HG03565 (cell line): ENCODE measurements around the gene CTBP2.
"Not testable (repeated sequence)": the region's sequence is repeated elsewhere in the genome, so short reads cannot be mapped to it uniquely, and the experiment has no call there.

Experiments
- ATAC-seq: cut with Tn5 transposase; IDR thresholded peaks from one replicate; pipeline ENCODE4 v1.9.1; 2021; ENCODE audit warnings: mild to moderate bottlenecking, moderate library complexity; ENCODE audit not compliant: unreplicated experiment

The CTBP2 gene

DNA sequence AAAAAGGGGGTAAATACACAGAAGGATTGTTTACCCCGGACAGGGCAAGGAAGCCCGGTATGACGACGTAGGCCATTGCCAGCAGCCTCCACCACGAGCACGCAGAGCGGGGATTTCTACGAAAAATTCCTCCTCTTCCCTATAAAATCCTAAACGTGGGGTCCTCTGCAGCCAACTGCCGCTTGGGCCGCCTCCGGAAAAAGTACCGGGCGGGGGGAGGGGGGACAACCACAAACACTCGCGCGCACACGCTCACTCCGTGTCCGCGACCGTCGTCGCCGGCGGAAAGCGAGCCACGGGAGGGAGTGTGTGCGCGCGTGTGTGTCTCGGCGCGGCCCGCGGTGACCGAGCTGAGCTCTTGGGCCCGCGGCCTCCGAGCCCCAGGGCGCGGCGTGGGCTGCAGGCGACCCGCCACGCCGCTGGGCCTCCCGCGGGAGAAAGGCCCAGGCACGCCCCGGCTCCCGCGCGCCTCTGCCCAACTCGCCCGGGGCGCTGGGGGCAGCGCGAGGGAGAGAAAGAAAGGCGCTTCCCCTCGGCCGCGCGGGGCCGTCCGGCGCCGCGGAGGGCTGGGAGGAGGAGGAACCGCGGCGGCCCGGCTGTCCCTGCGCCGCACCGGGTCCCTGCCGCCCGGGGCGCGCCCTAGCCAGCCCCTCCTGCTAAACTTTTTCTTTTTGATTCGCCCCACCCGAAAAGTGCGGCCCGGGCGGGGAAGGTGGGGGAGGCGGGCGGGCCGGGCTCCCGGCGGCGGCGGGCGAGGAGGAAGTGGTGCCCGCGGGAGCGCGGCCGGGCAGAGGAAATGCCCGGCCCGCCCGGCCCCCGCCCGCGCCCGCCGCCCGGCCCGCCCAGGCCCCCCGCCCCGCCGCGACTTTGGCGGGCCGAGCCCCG lies 1.5 kb downstream of the CTBP2 start:
- ATAC-seq, result no peak

DNA sequence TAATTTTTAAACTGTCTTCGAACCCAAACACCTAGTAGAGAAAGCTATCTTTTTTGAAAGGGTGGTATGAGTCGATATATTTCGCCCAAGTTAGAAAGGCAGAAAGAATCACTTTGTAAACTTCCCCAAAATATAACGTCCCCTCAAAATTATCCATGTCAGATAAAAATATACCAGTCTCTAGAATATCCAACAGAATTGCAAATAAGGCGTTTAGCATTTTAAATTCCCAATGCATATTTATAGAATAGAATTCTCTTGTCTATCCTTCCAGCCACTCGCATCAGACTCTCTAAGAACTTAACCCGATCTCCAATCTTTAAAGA lies 2.1 kb downstream of the CTBP2 start:
- ATAC-seq, result no peak

DNA sequence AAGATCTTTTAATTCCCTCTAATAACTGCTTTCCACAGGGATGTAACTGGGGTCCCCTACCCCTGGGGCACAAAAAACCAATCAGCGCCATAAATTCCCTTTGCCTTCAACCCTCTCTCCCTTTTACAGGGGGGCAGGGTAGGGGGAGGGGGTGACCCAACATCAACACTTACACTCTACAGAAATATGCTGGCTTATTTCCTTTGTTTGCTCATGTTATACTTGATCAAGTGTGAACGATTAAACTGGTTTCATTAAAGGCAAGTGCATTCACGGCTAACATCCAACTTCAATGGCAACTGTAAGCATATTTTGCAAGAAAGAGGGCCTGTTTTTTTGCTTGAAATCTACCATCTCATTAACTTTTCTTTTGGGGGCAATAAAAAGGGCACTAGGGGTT lies 2.9 kb downstream of the CTBP2 start:
- ATAC-seq, result no peak

DNA sequence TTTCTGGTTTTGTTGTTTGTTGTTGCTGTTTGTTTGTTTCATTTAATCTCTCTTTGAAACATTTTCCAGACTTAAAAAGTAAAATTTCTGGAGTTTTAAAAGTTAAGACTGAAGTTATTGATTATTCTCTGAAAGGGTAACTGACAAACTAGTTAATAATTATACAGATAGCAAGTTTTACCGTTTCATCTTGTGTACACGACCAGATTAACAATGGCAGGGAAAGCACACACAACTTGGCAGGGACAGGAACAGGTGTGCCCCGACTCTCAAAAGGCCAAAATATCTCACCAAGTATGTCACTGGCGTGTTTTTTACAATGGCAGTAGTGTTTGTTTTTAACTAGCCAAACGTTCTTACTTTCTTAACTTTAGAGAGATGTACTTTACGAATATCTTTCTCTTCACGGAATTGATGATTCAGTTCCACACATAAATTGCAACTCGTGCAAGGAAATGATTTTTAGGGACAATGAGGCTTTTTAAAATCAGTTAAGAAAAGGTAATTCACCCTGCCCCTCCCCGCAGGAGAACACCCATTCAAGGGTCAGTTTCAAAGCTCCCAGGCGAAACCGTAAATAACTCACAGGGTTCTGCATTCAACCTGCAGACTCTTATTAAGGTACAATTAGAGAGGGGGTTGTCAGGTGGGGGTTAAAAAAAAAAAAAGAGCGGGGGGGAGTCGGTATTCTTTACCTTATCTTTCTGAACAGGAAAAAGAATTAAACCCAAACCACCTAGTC lies 3.5 kb downstream of the CTBP2 start:
- ATAC-seq, result no peak

DNA sequence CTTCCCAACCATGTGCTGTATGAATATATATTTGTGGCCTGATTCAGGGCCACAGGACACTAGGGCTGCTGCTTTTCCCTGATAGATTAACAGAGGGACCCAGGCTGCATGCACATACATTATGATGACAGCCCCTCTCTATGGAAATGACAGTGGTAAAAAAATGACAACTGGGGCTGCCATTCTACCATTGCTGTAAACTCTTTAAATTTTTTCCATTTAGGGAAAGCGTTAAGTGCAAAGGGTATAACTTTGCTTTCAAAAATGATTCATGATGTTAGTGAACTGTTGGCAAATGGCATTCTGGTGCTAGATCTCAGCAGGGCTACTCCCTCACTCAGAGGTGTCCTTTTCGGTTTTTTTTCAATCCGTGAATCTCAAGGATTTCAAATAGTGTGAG lies 4.2 kb downstream of the CTBP2 start:
- no peak for ATAC-seq

DNA sequence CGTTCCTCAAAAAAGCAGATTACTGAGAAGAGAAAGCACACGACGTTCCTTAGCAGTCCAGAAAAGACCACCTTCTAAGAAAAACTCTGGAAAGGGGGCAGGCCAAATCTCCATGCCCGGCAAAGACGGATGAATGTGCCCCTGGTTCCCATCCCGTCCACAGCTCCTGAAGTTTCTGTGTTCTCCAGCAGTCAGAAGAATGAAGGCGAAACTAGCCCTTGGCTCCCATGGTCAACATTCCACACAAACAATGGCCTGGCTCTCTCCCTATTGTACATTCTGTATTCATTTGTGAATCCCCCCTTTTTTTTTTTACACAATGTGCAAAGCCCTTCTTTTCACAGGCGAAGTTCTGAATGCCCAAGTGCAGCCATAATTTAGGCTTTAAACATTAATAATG lies 5.3 kb downstream of the CTBP2 start:
- no peak for ATAC-seq

DNA sequence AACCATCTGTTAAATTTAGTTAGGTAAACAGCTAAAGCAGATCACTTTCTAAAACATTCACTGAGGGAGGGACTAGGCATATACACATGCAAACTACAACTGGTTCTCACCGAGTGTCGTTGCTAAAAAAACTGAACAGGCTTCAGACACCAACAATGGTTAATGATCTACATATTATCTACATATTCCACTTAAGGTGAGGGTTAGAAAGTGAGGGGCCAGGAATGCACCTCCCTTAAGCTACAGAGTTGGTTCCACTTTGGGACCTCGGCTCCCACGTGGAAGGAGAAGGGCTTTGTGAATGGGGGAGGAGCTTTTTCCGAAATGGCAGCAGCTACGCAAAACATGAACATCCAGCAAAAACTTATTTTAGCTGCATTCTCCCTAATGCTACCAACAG lies 5.8 kb downstream of the CTBP2 start:
- no peak for ATAC-seq

DNA sequence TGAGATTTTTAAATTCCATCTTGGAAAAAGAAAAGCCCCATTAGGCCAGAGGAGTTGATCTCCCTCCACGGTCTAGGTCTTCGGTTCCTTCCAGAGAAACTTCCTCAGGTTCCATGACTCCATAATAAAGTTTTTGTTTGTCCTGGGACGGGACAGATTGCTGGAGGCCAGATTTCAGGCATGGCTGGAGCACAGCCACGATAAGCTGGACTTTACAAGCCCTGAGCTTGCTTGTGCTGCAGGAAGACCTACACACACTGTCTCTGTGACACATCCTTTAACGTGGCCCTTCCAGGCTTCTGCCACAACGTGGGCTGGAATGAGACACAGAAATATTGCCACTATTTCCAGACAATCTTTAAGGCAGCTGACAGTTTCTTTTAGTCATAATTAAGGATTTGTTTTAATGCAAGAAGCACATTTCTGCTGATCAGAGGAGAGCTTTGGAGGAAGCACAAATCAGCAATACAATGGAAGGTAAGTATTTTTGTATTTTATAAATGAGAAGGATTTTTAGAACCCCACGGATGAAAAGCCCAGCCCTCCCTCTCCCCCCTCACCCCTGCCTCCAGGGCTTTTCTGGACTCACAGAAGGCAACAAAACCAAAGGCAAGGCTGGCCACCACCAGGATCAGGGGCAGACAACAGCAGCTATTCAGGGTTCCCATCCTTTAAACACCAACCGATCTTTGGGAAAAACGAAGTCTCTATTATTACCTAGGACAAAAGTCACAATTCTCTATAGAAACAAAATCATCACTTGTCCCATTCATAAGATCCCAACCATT lies 6.5 kb downstream of the CTBP2 start:
- ATAC-seq, result no peak

DNA sequence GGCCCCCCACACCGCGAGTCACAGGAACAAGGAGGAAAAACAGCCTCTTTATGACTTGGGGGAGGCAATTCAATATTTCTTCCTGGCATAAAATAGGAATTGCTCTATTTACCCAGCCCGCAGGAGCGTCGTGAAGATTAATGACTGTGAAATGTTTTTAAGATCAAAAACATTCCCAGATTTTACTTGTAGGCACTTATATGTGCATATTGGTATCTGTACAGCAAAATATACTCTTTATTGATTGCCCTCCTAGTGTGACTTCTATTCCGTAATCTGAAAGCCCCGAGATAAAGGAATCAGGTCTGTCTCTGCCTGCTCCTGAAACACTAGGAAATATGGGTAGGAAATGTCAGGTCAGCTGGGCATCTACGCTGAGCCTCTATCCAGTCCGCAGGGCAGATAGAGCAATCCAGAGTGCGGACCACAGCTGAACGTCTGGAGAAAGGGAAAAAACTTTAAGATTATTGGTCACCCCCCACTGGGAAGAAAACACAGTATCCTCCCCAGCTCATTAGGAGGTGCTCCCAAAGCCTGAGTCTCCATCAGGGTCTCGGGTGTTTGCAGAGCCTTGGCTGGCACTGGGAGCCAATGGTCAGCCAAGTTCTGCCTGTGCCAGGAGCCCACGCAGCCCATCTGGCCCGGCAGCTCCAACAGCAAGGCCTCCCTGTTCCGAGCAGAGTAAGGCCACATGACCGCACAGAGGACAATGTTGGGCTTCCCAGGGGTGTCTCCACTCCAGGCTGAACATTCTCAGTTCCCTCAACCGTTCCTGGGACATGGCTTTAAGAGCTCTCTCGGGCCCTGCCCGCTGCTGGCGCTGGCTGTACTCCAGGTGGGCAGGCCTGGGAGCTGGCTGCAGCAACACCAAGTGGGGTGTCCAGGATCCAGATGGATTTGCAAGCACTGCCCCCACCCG lies 7.7 kb downstream of the CTBP2 start:
- no peak for ATAC-seq

DNA sequence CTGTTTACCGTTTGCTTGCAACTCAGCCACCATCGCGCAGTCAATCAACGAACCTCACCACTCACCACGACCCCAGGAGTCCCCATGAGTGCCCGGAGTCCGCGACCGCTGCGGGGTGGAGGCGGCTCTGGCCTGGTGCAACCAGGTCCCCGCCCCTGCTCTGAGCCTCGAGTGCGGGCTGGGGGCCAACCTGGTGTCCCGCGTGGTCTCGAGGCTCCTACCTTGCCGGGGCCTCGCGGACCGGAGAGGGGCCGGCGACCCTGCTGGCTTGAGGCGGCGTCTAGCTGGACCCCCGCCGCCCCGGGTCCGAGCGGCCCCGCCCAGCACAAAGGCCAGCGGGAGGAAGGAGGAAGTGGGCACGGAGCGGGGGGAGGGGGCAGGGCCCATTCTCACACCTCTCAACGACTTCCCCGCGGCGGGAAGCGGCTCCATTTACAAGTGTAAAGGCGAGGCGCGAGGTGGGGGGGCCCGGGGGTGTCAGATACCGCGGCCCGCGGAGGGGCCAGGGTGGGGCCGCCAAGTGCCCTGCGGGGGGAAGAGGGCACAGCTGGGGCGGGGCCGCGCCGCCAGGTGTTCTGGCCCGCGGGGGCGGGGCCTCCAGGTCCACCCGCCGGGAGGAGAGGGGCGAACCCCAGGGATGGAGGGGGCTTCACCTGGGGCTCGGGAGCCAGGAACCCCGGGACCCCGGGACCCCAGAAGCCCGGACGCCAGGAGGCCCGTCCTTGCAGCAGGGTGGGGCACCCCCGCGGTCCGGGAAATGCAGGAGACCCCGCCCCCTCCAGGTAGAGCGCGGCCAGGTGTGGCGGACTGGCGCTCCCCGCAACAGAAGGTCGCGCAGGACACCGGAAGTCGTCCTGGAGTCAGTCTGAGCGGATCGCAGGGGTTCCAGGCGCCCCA lies 8.6 kb downstream of the CTBP2 start:
- ATAC-seq, result no peak

DNA sequence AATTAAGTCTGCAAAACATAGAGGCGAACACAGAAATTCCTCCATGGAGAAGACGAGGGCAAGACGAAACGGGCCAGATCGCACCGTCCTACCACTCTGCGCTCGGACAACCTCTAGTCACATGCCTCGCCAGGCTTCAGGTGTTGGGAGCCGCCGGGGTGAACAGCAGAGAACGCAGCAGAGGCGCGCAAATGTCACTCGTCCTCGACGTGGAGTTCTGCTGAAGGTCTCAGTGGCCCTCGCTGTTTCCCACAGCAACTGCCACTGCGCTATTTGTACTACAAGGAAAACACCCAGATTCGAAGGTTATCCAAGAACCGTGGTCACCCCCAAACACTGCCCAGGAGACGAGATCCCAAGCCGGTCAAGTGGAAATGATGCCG lies 9.2 kb downstream of the CTBP2 start:
- no peak for ATAC-seq

DNA sequence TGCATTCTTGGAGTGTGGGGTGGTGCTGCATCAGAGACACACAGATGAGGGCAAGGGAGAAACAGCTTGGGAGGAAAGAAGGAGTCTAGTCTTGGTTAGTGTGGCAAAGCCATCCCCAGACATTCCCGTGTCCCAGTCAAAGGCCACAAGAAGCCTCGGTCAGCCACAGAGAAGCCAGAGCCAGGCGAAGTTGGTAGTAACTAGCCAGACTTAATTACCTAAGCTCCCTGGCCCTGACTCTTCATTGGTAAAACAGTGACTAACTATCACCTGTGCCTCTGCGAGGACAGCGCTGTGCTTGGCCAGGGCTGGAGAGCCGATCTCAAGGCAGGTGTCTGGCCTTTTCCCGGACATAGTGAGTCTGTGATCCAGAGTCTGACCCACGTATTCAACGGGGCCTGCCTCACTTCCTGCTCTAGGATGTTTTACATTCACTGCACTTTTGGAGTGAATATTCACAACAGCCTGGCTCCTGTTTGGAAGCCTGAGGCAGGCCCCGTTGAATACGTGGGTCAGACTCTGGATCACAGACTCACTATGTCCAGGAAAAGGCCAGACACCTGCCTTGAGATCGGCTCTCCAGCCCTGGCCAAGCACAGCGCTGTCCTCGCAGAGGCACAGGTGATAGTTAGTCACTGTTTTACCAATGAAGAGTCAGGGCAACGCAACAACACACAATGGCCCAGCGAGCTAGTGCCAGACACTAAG lies 9.8 kb downstream of the CTBP2 start:
- ATAC-seq, result not testable (repeated sequence)

DNA sequence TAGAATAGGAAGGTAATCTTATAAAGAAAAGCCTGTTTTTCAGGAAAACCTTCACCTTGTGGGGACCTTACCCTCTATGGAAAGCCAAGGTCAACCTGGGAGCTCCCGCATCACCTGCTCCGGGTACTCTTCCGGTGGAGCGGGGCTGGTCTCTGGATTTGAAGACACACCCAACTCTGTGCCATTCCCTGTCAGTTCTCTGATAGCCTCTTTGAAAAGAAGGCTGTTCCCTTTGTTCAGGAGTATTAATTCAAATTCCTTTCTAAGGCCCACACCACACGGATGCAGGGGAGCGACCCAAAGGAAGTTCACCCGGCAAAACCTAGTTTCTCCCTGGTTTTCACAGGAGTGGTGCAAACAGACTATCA lies 10.7 kb downstream of the CTBP2 start:
- ATAC-seq, result no peak

DNA sequence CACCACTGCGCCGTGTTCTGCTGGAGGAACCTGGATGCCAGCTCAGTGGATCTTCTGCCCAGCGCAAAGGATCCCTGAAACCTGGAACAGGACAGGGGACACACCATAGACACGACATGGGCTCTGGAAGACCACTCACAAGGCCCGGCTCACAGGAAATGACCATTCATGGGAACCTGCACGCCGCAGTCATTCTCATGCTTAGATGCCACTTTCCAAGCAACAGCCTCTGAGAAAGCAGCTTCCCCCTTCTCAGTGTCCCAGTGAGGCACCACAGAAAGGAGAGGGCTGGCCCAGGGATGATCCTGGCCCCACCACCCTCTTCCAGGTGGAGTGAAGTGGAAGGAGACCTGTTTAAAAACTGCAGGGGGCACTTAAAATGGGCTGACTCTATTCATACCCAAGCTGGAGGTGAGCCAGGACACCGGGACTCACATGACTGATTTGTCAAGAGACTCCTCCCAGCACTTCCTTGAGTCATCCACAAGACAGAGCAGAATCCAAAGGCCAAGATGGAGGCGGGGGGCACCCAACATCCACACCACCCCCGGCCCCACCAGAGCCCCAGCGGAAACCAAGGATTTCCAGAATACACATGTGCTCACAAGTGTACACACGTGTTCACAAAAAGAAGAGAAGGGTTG lies 11.2 kb downstream of the CTBP2 start:
- ATAC-seq, result no peak

DNA sequence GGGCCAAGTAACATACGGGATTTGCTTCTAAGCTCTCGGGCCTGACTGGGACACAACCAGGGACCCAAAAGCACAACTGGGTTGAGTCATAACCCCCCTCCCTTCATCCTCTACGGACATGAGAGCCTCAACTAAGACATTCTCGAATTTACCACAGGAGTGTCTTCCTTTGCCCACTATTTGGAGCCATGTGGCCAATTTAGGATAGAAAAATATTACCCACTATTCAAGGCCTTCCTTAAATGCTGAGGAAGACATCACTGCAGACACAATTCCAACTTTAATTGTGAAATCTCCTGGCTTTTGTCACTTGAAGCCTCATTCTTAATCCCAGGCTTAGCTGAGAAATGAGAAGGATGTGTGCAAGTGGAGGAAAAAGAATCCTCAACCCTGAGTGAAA lies 11.8 kb downstream of the CTBP2 start:
- no peak for ATAC-seq

DNA sequence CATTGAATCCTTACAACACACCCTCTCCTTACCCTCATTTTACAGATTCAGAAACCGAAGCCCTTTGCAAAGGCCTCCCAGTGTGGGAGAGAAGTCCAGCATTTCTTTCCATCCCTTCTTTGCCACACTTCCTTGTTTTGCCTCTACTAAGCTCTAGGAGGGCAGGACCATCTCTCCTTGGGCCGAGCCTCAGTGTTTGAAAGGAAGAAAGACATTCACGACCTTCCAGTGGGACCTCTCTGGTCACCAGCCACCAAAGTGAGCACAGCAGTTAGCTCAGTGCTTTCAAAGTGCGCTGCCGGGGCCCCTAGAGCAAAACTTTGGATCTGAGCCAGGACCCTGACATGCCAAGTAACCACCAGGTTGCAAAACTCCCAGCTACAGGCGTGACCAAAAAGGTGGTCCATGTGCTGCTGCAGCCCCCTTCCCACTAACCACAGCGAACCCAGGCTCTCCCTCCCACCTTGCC lies 12.4 kb downstream of the CTBP2 start:
- no peak for ATAC-seq

DNA sequence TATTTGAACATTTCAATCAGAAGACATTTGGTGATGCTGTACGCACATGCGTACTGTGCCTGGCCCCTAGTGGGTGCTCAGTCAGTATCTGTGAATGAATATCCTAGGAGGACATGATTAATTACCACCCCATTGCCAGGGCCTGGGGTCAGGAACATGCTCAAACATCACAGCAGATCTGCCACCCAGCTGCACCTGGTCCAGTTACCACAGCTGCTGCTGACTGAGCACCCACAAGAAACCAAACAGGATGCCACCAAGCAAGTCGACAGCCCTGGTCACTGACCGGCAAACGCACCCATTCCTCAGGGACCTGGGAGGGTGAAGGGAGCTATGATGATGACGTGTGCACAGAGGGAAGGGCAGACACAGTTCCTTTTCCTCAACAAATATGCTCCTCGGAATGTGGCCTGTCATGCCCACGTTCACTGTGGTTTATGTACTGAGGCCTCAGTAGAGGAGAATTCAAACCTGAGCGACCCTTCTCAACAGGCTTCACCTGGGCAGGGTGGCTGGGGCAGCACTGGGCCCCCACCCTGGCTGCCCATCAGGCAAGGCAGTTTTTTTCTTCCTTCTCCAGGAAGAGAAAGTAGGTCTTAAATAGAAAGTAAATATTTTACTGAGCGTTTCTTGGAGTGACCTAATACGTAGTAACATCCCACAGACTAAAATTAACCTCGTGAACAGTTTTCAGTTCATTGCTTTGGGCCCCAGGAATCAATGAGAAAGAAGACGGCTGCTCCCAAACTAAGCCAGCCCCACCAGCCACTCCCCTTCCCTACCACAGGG lies 13.4 kb downstream of the CTBP2 start:
- no peak for ATAC-seq

DNA sequence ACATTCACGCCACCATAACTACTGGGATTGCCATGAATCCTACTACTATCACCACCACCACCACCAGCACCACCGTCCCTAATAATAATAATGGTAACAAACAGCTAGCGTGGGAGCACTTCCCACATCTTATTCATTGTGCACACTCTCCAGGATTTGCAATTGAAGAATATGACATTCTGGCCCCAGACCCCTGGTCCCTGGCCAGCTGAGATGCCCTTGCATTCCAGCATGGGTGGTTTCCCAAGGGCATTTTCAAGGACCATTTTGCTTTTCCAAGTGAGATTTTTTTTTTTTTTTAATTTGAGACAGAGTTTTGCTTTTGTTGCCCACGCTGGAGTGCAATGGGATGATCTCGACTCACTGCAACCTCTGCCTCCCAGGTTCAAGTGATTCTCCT lies 14.7 kb downstream of the CTBP2 start:
- ATAC-seq, result no peak
